SK-N-SH treated with all-trans-retinoic acid at 6 μM for 48 hours (cell line): ENCODE results near the gene LORICRIN.

Experiments used
- ATAC-seq: fragments of 200-7000 bp; cut with Tn5 transposase; 3 replicates; pipeline ENCODE4 v1.9.1; 2020; ENCODE audit warnings: mild to moderate bottlenecking, moderate library complexity
- ARNTL ChIP-seq: fragments of 450-650 bp; formaldehyde crosslinking; IDR thresholded peaks from 2 replicates; pipeline ENCODE4 v1.5.0; 2020; ENCODE audit warnings: low read depth, mild to moderate bottlenecking, moderate library complexity, borderline replicate concordance
- BACH2 ChIP-seq: fragments of 250-450 bp; sonication (Bioruptor Pico); IDR thresholded peaks from 2 replicates; pipeline ENCODE4 v1.9.0; 2021; ENCODE audit warnings: mild to moderate bottlenecking, borderline replicate concordance
- CSDC2 ChIP-seq: fragments of 250-450 bp; sonication (Bioruptor Pico); IDR thresholded peaks from 2 replicates; pipeline ENCODE4 v1.5.0; 2020; ENCODE audit warnings: mild to moderate bottlenecking, moderate library complexity
- GLIS3 ChIP-seq: fragments of 250-450 bp; sonication (Bioruptor Pico); IDR thresholded peaks from 2 replicates; pipeline ENCODE4 v1.5.0; 2020; ENCODE audit warnings: mild to moderate bottlenecking, moderate library complexity
- PATZ1 ChIP-seq: fragments of 250-450 bp; sonication (Bioruptor Pico); IDR thresholded peaks from 2 replicates; pipeline ENCODE4 v1.8.0; 2020; ENCODE audit warnings: mild to moderate bottlenecking, moderate library complexity, borderline replicate concordance
- POU6F1 ChIP-seq: fragments of 250-450 bp; sonication (Bioruptor Pico); IDR thresholded peaks from 2 replicates; pipeline ENCODE4 v1.8.0; 2021; ENCODE audit warnings: low read depth, mild to moderate bottlenecking, moderate library complexity, borderline replicate concordance
- PPARA ChIP-seq: fragments of 250-450 bp; sonication (Bioruptor Pico); IDR thresholded peaks from 2 replicates; pipeline ENCODE4 v1.5.0; 2020; ENCODE audit warnings: mild to moderate bottlenecking, borderline replicate concordance
- RARB ChIP-seq: fragments of 250-450 bp; sonication (Bioruptor Pico); IDR thresholded peaks from 2 replicates; pipeline ENCODE4 v1.8.0; 2021; ENCODE audit warnings: mild to moderate bottlenecking, moderate library complexity
- TCF4 ChIP-seq: fragments of 250-450 bp; sonication (Bioruptor Pico); IDR thresholded peaks from 2 replicates; pipeline ENCODE4 v1.8.0; 2021; ENCODE audit warnings: mild to moderate bottlenecking, moderate library complexity, borderline replicate concordance
- ZFP3 ChIP-seq: fragments of 250-450 bp; sonication (Bioruptor Pico); IDR thresholded peaks from 2 replicates; pipeline ENCODE4 v1.5.0; 2020; ENCODE audit warnings: mild to moderate bottlenecking, moderate library complexity
- ZFP30 ChIP-seq: fragments of 450-650 bp; formaldehyde crosslinking; IDR thresholded peaks from 2 replicates; pipeline ENCODE4 v1.5.0; 2022; ENCODE audit warnings: mild to moderate bottlenecking, moderate library complexity
- ZNF565 ChIP-seq: fragments of 450-650 bp; formaldehyde crosslinking; conservative IDR thresholded peaks from 2 replicates; pipeline ENCODE4 v1.5.0; 2020; ENCODE audit warnings: low read depth, mild to moderate bottlenecking, moderate library complexity
- ZNF70 ChIP-seq: fragments of 450-650 bp; formaldehyde crosslinking; IDR thresholded peaks from 2 replicates; pipeline ENCODE4 v1.5.0; 2020; ENCODE audit warnings: mild to moderate bottlenecking, moderate library complexity
- ZNF8 ChIP-seq: fragments of 450-650 bp; formaldehyde crosslinking; IDR thresholded peaks from 2 replicates; pipeline ENCODE4 v1.5.0; 2020; ENCODE audit warnings: mild to moderate bottlenecking, moderate library complexity
- TF ChIP-seq, protein P1 (sequence below): fragments of 250-450 bp; sonication (Bioruptor Pico); IDR thresholded peaks from 2 replicates; pipeline ENCODE4 v1.5.1; 2020; ENCODE audit warnings: low read depth, mild to moderate bottlenecking, moderate library complexity
- TF ChIP-seq, protein P2 (sequence below): fragments of 250-450 bp; sonication (Bioruptor Pico); IDR thresholded peaks from 2 replicates; pipeline ENCODE4 v1.5.1; 2021; ENCODE audit warnings: mild to moderate bottlenecking, moderate library complexity

The LORICRIN gene

DNA sequence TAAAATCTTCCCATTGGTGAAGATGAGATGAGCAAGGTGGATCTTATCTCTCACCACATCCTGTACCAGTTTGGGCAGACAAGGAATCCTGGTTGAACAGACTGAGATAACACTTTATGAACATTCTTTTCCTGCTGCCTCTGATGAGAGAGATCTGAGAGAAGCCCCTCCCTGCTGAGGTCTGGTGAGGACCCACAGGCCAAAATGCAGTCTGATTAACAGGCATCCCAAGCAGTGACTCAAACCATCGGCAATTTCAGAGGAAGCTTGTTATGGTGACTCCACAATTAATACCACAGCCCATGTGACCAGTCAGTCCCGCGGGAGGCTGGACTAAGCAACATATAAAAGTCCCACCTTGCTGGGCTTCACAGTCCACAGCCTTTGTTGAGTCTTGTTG is 42.3 kb upstream of the LORICRIN start, which contains the start of gene PRR9 (continued):
- TF ChIP-seq, protein P1, sequence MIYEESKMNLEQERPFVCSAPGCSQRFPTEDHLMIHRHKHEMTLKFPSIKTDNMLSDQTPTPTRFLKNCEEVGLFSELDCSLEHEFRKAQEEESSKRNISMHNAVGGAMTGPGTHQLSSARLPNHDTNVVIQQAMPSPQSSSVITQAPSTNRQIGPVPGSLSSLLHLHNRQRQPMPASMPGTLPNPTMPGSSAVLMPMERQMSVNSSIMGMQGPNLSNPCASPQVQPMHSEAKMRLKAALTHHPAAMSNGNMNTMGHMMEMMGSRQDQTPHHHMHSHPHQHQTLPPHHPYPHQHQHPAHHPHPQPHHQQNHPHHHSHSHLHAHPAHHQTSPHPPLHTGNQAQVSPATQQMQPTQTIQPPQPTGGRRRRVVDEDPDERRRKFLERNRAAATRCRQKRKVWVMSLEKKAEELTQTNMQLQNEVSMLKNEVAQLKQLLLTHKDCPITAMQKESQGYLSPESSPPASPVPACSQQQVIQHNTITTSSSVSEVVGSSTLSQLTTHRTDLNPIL = no peak
- TF ChIP-seq ARNTL (no peak), ZNF8 (CRISPR knock-in tag) (no peak), POU6F1 (CRISPR knock-in tag) (no peak)

DNA sequence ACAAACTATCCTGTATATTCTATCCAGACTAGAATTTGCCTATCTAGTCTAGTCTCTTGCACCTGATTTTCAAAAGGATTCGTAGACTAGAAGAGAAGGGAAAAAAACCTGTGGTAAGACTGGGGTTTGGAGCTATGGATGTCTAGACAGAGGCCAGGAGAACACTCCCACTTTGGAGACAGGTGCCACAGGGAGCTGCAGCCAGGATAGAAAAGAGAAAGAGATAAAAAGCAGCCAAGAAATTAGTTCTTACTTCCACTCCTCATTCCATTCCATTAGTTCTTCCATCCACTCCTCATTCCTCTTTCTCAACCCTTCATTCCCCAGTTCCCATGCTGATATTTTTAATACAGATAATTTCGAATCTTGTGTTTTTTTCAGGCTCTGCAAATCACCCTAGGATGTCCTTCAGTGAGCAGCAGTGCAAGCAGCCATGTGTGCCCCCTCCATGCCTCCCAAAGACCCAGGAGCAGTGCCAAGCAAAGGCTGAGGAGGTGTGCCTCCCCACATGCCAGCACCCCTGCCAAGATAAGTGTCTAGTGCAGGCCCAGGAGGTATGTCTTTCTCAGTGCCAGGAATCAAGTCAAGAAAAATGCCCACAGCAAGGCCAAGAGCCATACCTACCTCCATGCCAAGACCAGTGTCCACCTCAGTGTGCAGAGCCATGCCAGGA is 41.6 kb upstream of the LORICRIN start:
- TF ChIP-seq ZFP3 (CRISPR knock-in tag) (no peak), ZNF70 (no peak), CSDC2 (CRISPR knock-in tag) (no peak), TCF4 (CRISPR knock-in tag) (no peak), ZNF8 (CRISPR knock-in tag) (no peak), PPARA (CRISPR knock-in tag) (no peak), GLIS3 (CRISPR knock-in tag) (no peak), RARB (CRISPR knock-in tag) (no peak), PATZ1 (CRISPR knock-in tag) (no peak), POU6F1 (CRISPR knock-in tag) (no peak), ZNF565 (CRISPR knock-in tag) (no peak), BACH2 (CRISPR knock-in tag) (no peak), ZFP30 (CRISPR knock-in tag) (no peak), ARNTL (no peak)
- TF ChIP-seq, protein P1 = no peak
- TF ChIP-seq, protein P2, sequence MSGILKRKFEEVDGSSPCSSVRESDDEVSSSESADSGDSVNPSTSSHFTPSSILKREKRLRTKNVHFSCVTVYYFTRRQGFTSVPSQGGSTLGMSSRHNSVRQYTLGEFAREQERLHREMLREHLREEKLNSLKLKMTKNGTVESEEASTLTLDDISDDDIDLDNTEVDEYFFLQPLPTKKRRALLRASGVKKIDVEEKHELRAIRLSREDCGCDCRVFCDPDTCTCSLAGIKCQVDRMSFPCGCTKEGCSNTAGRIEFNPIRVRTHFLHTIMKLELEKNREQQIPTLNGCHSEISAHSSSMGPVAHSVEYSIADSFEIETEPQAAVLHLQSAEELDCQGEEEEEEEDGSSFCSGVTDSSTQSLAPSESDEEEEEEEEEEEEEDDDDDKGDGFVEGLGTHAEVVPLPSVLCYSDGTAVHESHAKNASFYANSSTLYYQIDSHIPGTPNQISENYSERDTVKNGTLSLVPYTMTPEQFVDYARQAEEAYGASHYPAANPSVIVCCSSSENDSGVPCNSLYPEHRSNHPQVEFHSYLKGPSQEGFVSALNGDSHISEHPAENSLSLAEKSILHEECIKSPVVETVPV (CRISPR knock-in tag) = no peak
- ATAC-seq = no peak

- no peak for ATAC-seq
- TF ChIP-seq POU6F1 (CRISPR knock-in tag) = no peak
- TF ChIP-seq CSDC2 (CRISPR knock-in tag) = no peak
- no peak for TF ChIP-seq TCF4 (CRISPR knock-in tag)
These were observed 38.7 kb upstream of the LORICRIN start for GRCh38 chr1:153220606-153221303.

GRCh38 chr1:153223040-153223891 is 36.2 kb upstream of the LORICRIN start:
- peak; percentile 99 for ATAC-seq
